HG03108 (cell line): ENCODE measurements around the gene RXFP4.
A peak's percentile ranks its signal among the peaks of the same experiment; 100 is the strongest.
"Not testable (repeated sequence)": the region's sequence is repeated elsewhere in the genome, so short reads cannot be mapped to it uniquely, and the experiment has no call there.

ENCODE experiments used
- ATAC-seq: cut with Tn5 transposase; IDR thresholded peaks from one replicate; pipeline ENCODE4 v1.9.1; 2021; ENCODE audit warnings: moderate library complexity; ENCODE audit not compliant: unreplicated experiment

Gene RXFP4

GRCh38 chr1:155929057-155929456, 12.4 kb upstream of the RXFP4 start:
- no peak for ATAC-seq

- ATAC-seq, result not testable (repeated sequence)
These were observed 10.7 kb upstream of the RXFP4 start for GRCh38 chr1:155930725-155931124.

GRCh38 chr1:155931332-155932038, 10.0 kb upstream of the RXFP4 start:
- ATAC-seq, result no peak

- ATAC-seq, result no peak
These were observed 9.4 kb upstream of the RXFP4 start for GRCh38 chr1:155932081-155932480.

- ATAC-seq, result no peak
These were observed 9.0 kb upstream of the RXFP4 start for GRCh38 chr1:155932487-155932886.

- ATAC-seq, result no peak
These were observed 7.8 kb upstream of the RXFP4 start for GRCh38 chr1:155933591-155934096.

GRCh38 chr1:155934097-155934935, 7.1 kb upstream of the RXFP4 start, which contains the start of gene KHDC4:
TSS of gene KHDC4 (minus strand) at chr1:155934413. CDS start at chr1:155934373, 40 bp downstream.
- peak; percentile 94 for ATAC-seq

- no peak for ATAC-seq
These were observed 6.4 kb upstream of the RXFP4 start for GRCh38 chr1:155934936-155935590.

GRCh38 chr1:155938220-155938627, 3.2 kb upstream of the RXFP4 start:
- no peak for ATAC-seq

- ATAC-seq, result no peak
These were observed 901 bp upstream of the RXFP4 start for GRCh38 chr1:155940482-155940992.

GRCh38 chr1:155941845-155942531, 550 bp downstream of the RXFP4 start:
- no peak for ATAC-seq

- ATAC-seq, result no peak
These were observed 1.2 kb downstream of the RXFP4 start for GRCh38 chr1:155942578-155943141.

- ATAC-seq, result no peak
These were observed 3.0 kb downstream of the RXFP4 start for GRCh38 chr1:155944444-155944799.

GRCh38 chr1:155946633-155947219, 5.3 kb downstream of the RXFP4 start:
- ATAC-seq, result peak; percentile 2

- no peak for ATAC-seq
These were observed 5.9 kb downstream of the RXFP4 start for GRCh38 chr1:155947292-155947691.

- ATAC-seq, result no peak
These were observed 6.3 kb downstream of the RXFP4 start for GRCh38 chr1:155947741-155948140.

- ATAC-seq, result no peak
These were observed 9.4 kb downstream of the RXFP4 start for GRCh38 chr1:155950829-155951228.

GRCh38 chr1:155951753-155952504, 10.5 kb downstream of the RXFP4 start:
- no peak for ATAC-seq

- ATAC-seq, result no peak
These were observed 11.1 kb downstream of the RXFP4 start for GRCh38 chr1:155952505-155952890.
